Mesenteric fat pad (tissue), 1 donor: Measurements from ENCODE around the gene CYB561D1. TPM values are rescaled to one million over a fixed set of nuclear protein-coding genes. Genes with fewer than 3 reads are reported as not detected.

ENCODE experiments used
- DNase-seq: peaks from one replicate; pipeline ENCODE4 v3.0.0-alpha.2; 2020; ENCODE audit warnings: low spot score
- total RNA-seq: library from RNA; stranded (reverse); fragmentation: NEBNext Ultra II Directional; extraction: Animal tissue kit (Norgen Biotek cat#: 25700); gene quantifications from one replicate; pipeline ENCODE4 v1.2.1, GENCODE V29; 2021
- donor health status: DM: yes; HTN: yes; CAD: no.

CYB561D1 gene
- total RNA-seq, 1 donor from 2014 or later = 8.9 TPM

GRCh38 chr1:109499661-109500536 lies 6.0 kb downstream of the CYB561D1 start:
- DNase-seq = no peak

DNA sequence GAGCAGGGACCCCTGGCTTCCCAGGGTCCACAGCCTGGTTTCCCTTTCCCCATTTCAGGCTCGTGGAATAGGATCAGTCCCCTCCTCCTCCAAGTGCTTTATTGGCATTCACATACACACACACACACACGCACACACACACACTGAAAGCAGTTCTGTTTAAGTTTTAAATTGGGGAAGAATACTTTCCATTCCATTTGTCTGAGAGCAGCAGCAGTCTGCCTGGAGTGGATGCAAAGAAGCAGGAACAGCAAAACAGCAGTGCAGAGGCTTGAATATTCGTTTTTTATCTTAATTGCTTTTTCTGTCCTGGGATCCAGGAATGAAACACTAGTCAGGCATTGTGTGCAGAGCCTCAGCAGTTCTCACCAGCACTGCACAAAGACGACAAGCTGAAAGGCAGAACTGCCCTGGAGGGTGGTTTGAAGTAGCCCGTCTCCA lies 7.1 kb downstream of the CYB561D1 start:
- DNase-seq = no peak

- no peak for DNase-seq
Measured at GRCh38 chr1:109501644-109502363, 7.9 kb downstream of the CYB561D1 start.

- no peak for DNase-seq
Measured at GRCh38 chr1:109502364-109502851, 8.5 kb downstream of the CYB561D1 start.

GRCh38 chr1:109503935-109504334 lies 10.0 kb downstream of the CYB561D1 start:
- DNase-seq = no peak

DNA sequence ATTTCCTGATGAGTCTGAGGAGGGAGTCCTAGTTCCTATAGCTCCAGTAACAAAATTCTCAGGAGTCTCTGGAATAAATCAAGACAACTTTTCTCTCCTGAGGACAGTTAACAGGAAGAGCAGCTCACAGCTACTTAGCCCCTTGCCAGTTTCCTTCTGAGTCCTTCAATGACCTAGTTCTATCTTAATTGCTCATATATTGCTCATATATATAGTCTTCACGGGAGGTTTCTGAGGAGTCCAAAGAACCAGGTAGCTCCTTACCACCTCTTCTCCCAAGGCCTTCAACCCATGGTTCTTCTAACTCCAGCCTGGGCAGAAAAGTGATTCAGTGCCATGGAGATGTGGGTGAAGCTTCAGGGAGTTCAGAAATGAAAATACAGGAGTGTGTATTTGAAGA lies 11.1 kb downstream of the CYB561D1 start:
- DNase-seq = no peak

GRCh38 chr1:109508001-109508872 lies 14.3 kb downstream of the CYB561D1 start:
- DNase-seq = no peak

DNA sequence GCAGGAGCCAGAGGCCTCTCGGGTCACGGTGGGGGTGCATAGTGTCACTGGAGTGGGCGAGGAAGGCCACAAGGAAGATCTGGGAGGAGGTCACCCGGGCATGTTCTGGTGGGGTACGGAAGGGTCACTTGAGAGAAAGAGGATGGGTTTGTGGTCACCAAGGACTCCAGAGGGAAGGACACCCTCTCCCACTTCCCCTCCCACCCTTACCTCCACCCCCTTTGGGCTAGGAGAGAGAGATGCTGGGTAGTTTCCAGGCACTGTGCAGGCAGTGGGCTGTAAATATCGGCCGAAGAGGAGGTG lies 14.9 kb downstream of the CYB561D1 start:
- DNase-seq = no peak

- DNase-seq = no peak
Measured at GRCh38 chr1:109509176-109510134, 15.6 kb downstream of the CYB561D1 start, which contains the start of gene AMIGO1. TSS of gene AMIGO1 (minus strand) at chr1:109509727. CDS start at chr1:109508912, 815 bp downstream.

- no peak for DNase-seq
Measured at GRCh38 chr1:109513110-109513710, 19.3 kb downstream of the CYB561D1 start.

- DNase-seq = no peak
Measured at GRCh38 chr1:109514846-109515245, 21.0 kb downstream of the CYB561D1 start.

DNA sequence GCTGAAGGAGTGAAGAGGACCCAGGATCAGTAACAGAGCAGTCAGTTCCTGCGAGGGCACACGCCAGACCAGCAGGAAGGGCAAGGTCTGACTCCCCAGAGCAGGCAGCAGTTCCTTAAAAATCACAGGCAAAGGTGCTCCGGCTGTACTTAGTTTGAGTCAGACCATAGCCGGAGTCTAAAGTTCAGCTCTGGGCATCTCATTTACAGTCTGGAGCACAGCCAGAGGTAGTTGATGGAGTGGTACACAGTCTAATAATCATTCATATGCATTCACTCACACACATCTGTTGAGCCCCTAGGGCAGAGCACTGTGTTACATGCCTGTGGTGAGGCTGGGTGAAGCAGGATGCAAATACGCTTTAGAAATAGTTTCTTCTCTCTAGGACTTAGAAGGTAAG lies 23.0 kb downstream of the CYB561D1 start:
- DNase-seq = no peak

DNA sequence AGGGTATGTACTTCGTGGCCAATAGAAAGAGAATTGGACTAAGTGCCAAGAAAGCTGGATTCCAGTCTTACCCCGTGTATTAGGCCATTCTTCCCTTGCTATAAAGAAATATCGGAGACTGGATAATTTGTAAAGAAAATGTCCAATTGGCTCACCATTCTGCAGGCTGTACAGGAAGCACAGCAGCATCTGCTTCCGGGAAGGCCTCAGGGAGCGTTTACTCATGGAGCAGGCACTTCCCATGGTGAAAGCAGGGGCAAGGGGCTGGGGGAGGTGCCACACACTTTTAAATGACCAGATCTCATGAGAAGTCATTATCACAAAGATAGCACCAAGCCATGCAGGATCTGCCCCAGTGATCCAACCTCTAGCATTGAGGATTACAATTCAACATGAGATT lies 23.4 kb downstream of the CYB561D1 start:
- no peak for DNase-seq

DNA sequence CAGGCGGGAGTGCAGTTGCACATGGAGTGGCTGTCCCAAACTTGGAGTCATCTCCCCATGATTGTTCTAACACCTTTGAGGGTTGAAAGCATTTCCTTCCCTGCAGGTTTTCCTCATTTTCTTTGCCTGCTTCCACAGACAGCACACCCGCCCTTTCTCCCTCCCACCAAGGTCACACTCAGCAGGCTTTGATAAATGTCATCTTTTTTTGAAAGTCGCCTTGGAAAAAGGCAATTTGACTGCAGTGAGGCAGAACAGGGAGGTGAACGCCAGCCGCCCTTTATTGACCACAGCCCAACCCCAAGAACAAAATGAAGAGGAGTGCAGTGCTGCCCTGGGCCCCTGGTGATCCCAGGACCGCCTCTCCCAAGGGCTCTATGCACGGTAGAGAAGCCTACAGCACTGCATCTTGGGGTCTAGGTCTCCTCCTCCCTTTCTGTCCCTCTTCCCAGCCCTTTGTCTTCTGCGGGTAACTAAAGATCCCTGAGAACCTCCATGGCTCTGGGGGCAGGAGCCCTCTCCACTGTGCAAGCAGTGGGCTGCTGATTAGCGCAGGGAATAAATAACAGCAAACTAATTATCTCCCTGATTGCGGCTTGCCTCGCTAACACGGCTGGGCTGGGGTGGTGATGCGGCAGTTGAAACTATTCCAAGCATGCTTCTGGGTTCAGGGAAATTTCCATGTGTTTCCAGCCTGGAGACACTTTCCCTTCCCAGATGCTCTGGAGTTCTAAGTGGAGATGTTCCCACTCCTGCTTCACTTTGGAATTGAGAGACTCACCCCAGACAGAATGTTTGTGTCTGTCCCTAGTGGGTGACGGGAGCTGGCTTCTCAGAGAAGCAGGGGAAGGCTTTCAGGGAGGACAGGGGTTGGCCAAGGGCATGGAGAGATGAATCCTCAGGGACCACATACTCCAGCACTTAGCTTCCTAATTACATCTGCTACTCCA lies 27.4 kb downstream of the CYB561D1 start:
- no peak for DNase-seq

DNA sequence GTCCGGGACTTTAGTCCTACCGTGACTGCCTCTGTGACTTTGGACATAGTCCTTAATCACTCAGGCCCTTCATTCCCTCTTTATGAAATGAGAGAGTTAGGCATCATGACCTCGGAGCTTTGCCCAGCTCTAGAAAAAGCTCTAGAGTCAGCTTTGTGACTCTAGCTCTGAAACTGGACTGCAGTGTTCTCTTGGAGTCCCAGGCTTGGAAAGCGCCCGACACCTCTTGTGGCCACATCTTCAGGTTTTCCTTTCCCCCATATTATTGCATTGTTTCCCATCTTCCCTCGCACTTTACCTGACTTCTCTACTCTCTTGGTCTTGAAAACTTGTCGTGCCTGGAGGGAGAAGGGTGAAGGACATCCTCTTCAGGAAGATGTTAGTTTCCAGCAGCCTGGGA lies 28.1 kb downstream of the CYB561D1 start:
- no peak for DNase-seq

DNA sequence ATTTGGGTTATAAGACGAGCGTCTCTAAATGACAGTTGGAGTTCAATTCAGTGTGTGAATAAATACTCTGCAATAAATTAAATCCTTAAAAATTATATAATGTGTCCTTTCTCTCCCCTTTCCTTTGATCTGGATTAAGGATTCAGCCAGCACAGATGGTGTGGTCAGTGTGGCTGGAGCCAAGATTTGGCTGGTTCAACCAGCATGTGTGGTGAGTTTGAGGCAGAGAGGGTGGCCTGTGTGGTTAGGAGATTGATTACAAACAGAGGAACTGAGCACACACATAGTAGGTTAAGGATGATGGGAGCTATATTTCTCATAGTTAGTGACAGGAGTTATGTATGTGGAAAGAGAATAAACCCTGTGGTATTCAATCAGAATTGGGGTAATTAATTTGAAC lies 29.8 kb downstream of the CYB561D1 start:
- no peak for DNase-seq

- no peak for DNase-seq
Measured at GRCh38 chr1:109527098-109527811, 33.4 kb downstream of the CYB561D1 start.
